ENCODE results near the gene VSIG10.
"Not testable (repeated sequence)": the region's sequence is repeated elsewhere in the genome, so short reads cannot be mapped to it uniquely, and the experiment has no call there.

DNA sequence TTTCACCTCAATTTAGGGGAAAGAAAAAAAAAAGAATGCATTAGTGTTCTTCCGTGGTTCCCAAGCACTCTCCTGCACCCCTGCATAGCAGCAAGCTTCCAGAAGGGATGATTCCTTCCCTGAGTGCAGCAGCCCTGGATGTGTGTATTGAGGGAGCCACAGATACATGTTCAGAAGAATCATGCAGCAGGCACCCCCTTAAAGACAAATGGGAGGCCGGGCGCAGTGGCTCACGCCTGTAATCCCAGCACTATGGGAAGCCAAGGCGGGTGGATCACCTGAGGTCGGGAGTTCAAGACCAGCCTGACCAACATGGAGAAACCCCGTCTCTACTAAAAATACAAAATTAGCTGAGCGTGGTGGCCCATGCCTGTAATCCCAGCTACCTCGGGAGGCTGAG, 22.3 kb downstream of the VSIG10 start:
- TF ChIP-seq, protein P1, sequence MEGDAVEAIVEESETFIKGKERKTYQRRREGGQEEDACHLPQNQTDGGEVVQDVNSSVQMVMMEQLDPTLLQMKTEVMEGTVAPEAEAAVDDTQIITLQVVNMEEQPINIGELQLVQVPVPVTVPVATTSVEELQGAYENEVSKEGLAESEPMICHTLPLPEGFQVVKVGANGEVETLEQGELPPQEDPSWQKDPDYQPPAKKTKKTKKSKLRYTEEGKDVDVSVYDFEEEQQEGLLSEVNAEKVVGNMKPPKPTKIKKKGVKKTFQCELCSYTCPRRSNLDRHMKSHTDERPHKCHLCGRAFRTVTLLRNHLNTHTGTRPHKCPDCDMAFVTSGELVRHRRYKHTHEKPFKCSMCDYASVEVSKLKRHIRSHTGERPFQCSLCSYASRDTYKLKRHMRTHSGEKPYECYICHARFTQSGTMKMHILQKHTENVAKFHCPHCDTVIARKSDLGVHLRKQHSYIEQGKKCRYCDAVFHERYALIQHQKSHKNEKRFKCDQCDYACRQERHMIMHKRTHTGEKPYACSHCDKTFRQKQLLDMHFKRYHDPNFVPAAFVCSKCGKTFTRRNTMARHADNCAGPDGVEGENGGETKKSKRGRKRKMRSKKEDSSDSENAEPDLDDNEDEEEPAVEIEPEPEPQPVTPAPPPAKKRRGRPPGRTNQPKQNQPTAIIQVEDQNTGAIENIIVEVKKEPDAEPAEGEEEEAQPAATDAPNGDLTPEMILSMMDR (IDR thresholded peaks at IDR 0.05): not testable (repeated sequence)
- not testable (repeated sequence) for TF ChIP-seq POLR2A, POLR2AphosphoS5 (IDR thresholded peaks at IDR 0.05)

All from breast epithelium (tissue), 3 donors.